IMR-90 (cell line): ENCODE results near the gene SART1.

Experiments
- CEBPB ChIP-seq: IDR thresholded peaks from 2 replicates; pipeline ENCODE4 v1.6.1; 2012; ENCODE audit warnings: low read depth, low read length, improper control_type of control experiment
- POLR2A ChIP-seq: IDR thresholded peaks from 2 replicates; pipeline ENCODE4 v1.6.1; 2012; ENCODE audit warnings: mild to moderate bottlenecking, low read depth, low read length
- TF ChIP-seq, protein P1 (sequence below): conservative IDR thresholded peaks from 2 replicates; pipeline ENCODE4 v1.5.1; 2012; ENCODE audit warnings: mild to moderate bottlenecking, low read depth, low read length, improper control_type of control experiment

DNA sequence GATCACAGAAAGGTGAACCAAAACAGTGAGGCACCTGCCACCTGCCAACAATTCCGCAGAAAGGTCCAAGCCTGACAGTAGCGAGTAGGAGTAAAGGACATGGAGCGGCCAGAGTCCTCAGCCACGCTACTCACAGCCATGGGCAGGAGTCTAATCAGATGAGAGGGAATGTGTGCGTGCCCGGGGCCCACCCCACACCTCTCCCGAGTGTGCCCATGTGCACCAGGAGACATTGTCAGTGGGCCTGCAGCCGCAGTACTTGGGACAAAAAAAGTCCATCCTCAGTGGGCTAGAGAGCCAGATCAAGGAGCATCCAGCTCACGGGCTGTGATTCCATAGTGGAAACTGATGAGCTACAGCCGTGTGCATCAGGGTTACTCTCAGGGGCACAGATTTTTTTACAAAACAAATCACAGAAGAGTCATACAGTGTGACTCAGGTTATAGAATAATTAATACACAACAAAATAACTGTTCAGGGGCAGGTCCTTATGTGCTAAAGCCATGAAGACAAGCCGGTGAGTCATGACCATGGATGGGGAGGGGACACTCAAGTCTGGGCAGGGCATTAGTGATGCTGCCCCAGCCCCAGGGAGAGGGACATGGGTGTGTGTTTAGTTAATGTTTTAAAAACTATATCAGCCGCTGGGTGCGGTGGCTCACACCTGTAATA, 12.0 kb downstream of the SART1 start:
- TF ChIP-seq, protein P1, sequence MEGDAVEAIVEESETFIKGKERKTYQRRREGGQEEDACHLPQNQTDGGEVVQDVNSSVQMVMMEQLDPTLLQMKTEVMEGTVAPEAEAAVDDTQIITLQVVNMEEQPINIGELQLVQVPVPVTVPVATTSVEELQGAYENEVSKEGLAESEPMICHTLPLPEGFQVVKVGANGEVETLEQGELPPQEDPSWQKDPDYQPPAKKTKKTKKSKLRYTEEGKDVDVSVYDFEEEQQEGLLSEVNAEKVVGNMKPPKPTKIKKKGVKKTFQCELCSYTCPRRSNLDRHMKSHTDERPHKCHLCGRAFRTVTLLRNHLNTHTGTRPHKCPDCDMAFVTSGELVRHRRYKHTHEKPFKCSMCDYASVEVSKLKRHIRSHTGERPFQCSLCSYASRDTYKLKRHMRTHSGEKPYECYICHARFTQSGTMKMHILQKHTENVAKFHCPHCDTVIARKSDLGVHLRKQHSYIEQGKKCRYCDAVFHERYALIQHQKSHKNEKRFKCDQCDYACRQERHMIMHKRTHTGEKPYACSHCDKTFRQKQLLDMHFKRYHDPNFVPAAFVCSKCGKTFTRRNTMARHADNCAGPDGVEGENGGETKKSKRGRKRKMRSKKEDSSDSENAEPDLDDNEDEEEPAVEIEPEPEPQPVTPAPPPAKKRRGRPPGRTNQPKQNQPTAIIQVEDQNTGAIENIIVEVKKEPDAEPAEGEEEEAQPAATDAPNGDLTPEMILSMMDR: no peak
- no peak for TF ChIP-seq CEBPB
- no peak for TF ChIP-seq POLR2A
